BE2C (cell line): ENCODE measurements around the gene CNTN3.

ENCODE experiments used
- DNase-seq: peaks from one replicate; pipeline ENCODE4 v3.0.0-alpha.2; 2020
- H3K27me3 ChIP-seq: fragments of 250-450 bp; sonication (Bioruptor Pico); 2 replicates; pipeline ENCODE4 v1.5.1; 2020; ENCODE audit warnings: mild to moderate bottlenecking
- H3K36me3 ChIP-seq: fragments of 250-450 bp; sonication (Bioruptor Pico); 2 replicates; pipeline ENCODE4 v1.5.1; 2020; ENCODE audit warnings: mild to moderate bottlenecking
- H3K4me1 ChIP-seq: fragments of 250-450 bp; sonication (Bioruptor Pico); 2 replicates; pipeline ENCODE4 v1.5.1; 2020
- H3K4me3 ChIP-seq: 2 replicates; pipeline ENCODE4 v1.5.1; 2011; ENCODE audit warnings: low read depth, low read length
- H3K9me3 ChIP-seq: fragments of 250-450 bp; sonication (Bioruptor Pico); 2 replicates; pipeline ENCODE4 v1.5.1; 2020
- TF ChIP-seq, protein P1 (sequence below): IDR thresholded peaks from 2 replicates; pipeline ENCODE4 v1.5.1; 2012; ENCODE audit warnings: mild to moderate bottlenecking, low read depth, low read length

The CNTN3 gene

GRCh38 chr3:74593152-74593551, 21.3 kb downstream of the CNTN3 start:
- TF ChIP-seq, protein P1, sequence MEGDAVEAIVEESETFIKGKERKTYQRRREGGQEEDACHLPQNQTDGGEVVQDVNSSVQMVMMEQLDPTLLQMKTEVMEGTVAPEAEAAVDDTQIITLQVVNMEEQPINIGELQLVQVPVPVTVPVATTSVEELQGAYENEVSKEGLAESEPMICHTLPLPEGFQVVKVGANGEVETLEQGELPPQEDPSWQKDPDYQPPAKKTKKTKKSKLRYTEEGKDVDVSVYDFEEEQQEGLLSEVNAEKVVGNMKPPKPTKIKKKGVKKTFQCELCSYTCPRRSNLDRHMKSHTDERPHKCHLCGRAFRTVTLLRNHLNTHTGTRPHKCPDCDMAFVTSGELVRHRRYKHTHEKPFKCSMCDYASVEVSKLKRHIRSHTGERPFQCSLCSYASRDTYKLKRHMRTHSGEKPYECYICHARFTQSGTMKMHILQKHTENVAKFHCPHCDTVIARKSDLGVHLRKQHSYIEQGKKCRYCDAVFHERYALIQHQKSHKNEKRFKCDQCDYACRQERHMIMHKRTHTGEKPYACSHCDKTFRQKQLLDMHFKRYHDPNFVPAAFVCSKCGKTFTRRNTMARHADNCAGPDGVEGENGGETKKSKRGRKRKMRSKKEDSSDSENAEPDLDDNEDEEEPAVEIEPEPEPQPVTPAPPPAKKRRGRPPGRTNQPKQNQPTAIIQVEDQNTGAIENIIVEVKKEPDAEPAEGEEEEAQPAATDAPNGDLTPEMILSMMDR: no peak
- Histone ChIP-seq H3K36me3 (no peaks in the 10 kb centered on the region), H3K27me3 (no peaks in the 10 kb centered on the region), H3K4me3 (no peak overlapping the region), H3K9me3 (no peaks in the 10 kb centered on the region), H3K4me1 (no peaks in the 10 kb centered on the region)
- no peak for DNase-seq

GRCh38 chr3:74592359-74592758, 22.1 kb downstream of the CNTN3 start:
- TF ChIP-seq, protein P1: no peak
- DNase-seq: no peak
- Histone ChIP-seq H3K27me3 (no peaks in the 10 kb centered on the region), H3K4me1 (no peaks in the 10 kb centered on the region), H3K4me3 (no peak overlapping the region), H3K9me3 (no peaks in the 10 kb centered on the region), H3K36me3 (no peaks in the 10 kb centered on the region)

DNA sequence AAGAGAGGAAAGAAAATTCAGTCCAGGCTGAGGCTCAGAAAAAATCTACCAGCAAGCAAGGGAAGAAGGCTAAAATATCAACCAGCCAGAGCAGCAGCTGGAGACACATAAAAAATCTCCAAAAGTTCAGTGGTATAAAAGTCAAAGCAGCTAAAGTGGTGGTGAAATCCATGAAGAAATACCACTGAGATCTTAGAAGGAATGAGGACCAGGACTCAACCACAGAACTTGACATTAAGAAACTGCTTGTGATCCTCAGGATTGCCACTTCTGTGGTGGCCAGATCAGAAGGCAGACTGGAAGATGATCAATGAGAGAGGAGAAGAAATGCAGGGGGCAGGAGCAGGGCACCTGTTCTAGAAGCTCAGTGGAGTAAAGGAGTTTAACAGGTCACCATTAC, 22.5 kb downstream of the CNTN3 start:
- TF ChIP-seq, protein P1: no peak
- no peak for DNase-seq
- Histone ChIP-seq H3K27me3 (no peaks in the 10 kb centered on the region), H3K4me3 (no peak overlapping the region), H3K36me3 (no peaks in the 10 kb centered on the region), H3K4me1 (no peaks in the 10 kb centered on the region), H3K9me3 (no peaks in the 10 kb centered on the region)

- Histone ChIP-seq H3K36me3 (no peaks in the 10 kb centered on the region), H3K27me3 (no peaks in the 10 kb centered on the region), H3K4me3 (no peak overlapping the region), H3K4me1 (no peaks in the 10 kb centered on the region), H3K9me3 (no peaks in the 10 kb centered on the region)
- DNase-seq: no peak
- TF ChIP-seq, protein P1: no peak
Measured at GRCh38 chr3:74591342-74591741, 23.1 kb downstream of the CNTN3 start.

- H3K4me3 ChIP-seq: no peak overlapping the region
- H3K27me3 ChIP-seq: no peaks in the 10 kb centered on the region
- TF ChIP-seq, protein P1: no peak
- no peaks in the 10 kb centered on the region for H3K36me3 ChIP-seq
- no peaks in the 10 kb centered on the region for H3K4me1 ChIP-seq
- no peak for DNase-seq
- H3K9me3 ChIP-seq: no peaks in the 10 kb centered on the region
Measured at GRCh38 chr3:74590620-74591262, 23.7 kb downstream of the CNTN3 start.

GRCh38 chr3:74584782-74585181, 29.7 kb downstream of the CNTN3 start:
- no peaks in the 10 kb centered on the region for H3K9me3 ChIP-seq
- H3K4me1 ChIP-seq: no peaks in the 10 kb centered on the region
- H3K36me3 ChIP-seq: no peaks in the 10 kb centered on the region
- no peak for DNase-seq
- H3K27me3 ChIP-seq: no peaks in the 10 kb centered on the region
- TF ChIP-seq, protein P1: no peak
- no peak overlapping the region for H3K4me3 ChIP-seq
